GM21515 (cell line): Measurements from ENCODE around the gene VPS11.
"Not testable (repeated sequence)": the region's sequence is repeated elsewhere in the genome, so short reads cannot be mapped to it uniquely, and the experiment has no call there.

ENCODE experiments used
- ATAC-seq: cut with Tn5 transposase; IDR thresholded peaks from one replicate; pipeline ENCODE4 v1.9.1; 2021; ENCODE audit not compliant: unreplicated experiment

VPS11 gene

GRCh38 chr11:119034813-119035212 lies 32.8 kb upstream of the VPS11 start:
- no peak for ATAC-seq

- ATAC-seq, result no peak
Measured at GRCh38 chr11:119038884-119039283, 28.7 kb upstream of the VPS11 start.

- not testable (repeated sequence) for ATAC-seq
Measured at GRCh38 chr11:119039471-119039870, 28.1 kb upstream of the VPS11 start.

- ATAC-seq, result no peak
Measured at GRCh38 chr11:119041821-119042514, 25.6 kb upstream of the VPS11 start.

GRCh38 chr11:119042927-119043326 lies 24.7 kb upstream of the VPS11 start:
- ATAC-seq, result no peak

- no peak for ATAC-seq
Measured at GRCh38 chr11:119044708-119045107, 22.9 kb upstream of the VPS11 start.

- ATAC-seq, result no peak
Measured at GRCh38 chr11:119046489-119046888, 21.1 kb upstream of the VPS11 start.

- ATAC-seq, result no peak
Measured at GRCh38 chr11:119047205-119047604, 20.4 kb upstream of the VPS11 start.

GRCh38 chr11:119048644-119049043 lies 19.0 kb upstream of the VPS11 start:
- no peak for ATAC-seq

- no peak for ATAC-seq
Measured at GRCh38 chr11:119049081-119049480, 18.5 kb upstream of the VPS11 start.

- no peak for ATAC-seq
Measured at GRCh38 chr11:119051440-119052162, 16.0 kb upstream of the VPS11 start.

GRCh38 chr11:119052163-119052814 lies 15.3 kb upstream of the VPS11 start:
- ATAC-seq, result no peak

- ATAC-seq, result no peak
Measured at GRCh38 chr11:119054418-119054817, 13.2 kb upstream of the VPS11 start.

GRCh38 chr11:119055901-119056300 lies 11.7 kb upstream of the VPS11 start:
- ATAC-seq, result no peak

GRCh38 chr11:119056421-119056999 lies 11.1 kb upstream of the VPS11 start:
- peak; percentile 13 for ATAC-seq

- peak; percentile 87 for ATAC-seq
Measured at GRCh38 chr11:119057000-119057769, 10.4 kb upstream of the VPS11 start, which contains the start of gene HYOU1. HYOU1 (minus strand) TSS chr11:119057205; CDS start chr11:119056160, 1,045 bp downstream.

GRCh38 chr11:119059128-119059527 lies 8.5 kb upstream of the VPS11 start:
- not testable (repeated sequence) for ATAC-seq

GRCh38 chr11:119061256-119061655 lies 6.4 kb upstream of the VPS11 start:
- no peak for ATAC-seq

GRCh38 chr11:119062779-119063178 lies 4.8 kb upstream of the VPS11 start:
- no peak for ATAC-seq

GRCh38 chr11:119065369-119065768 lies 2.2 kb upstream of the VPS11 start:
- ATAC-seq, result no peak

- ATAC-seq, result no peak
Measured at GRCh38 chr11:119077839-119078238, 10.2 kb downstream of the VPS11 start.
